Measurements from ENCODE around the gene MLPH. TPM values are rescaled to one million over a fixed set of nuclear protein-coding genes. Genes with fewer than 3 reads are reported as not detected.

Gene MLPH
- total RNA-seq, 1 donor from 2014 or later = not detected

DNA sequence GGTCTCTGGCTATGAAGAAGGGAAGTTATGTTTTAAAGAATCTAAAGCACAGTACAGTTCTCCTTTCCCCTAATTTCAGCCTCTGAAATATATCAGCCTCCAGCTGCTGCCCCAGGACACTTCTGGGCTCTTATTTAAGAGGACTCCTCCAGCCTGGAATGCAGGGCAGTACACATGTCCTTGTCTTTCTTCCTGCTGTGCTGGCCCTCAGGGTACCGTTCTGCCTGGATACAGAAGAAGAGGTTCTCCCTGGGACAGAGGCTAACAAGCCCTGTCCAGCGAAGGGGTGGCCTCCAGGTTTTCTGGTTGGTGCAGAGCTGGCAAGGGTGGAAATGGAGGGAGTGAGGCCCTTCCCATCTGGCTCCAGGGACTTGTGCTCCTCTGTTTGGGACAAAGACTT, 22.1 kb downstream of the MLPH start:
- H3K9me3 Mint-ChIP-seq = no peaks in the 10 kb centered on the region
- no peaks in the 10 kb centered on the region for H3K27me3 Mint-ChIP-seq (ENCODE audit: low read depth)
- H3K36me3 Mint-ChIP-seq (ENCODE audit: low read depth) = no peaks in the 10 kb centered on the region
- H3K4me3 Mint-ChIP-seq = no peak overlapping the region
- TF ChIP-seq, protein P1, sequence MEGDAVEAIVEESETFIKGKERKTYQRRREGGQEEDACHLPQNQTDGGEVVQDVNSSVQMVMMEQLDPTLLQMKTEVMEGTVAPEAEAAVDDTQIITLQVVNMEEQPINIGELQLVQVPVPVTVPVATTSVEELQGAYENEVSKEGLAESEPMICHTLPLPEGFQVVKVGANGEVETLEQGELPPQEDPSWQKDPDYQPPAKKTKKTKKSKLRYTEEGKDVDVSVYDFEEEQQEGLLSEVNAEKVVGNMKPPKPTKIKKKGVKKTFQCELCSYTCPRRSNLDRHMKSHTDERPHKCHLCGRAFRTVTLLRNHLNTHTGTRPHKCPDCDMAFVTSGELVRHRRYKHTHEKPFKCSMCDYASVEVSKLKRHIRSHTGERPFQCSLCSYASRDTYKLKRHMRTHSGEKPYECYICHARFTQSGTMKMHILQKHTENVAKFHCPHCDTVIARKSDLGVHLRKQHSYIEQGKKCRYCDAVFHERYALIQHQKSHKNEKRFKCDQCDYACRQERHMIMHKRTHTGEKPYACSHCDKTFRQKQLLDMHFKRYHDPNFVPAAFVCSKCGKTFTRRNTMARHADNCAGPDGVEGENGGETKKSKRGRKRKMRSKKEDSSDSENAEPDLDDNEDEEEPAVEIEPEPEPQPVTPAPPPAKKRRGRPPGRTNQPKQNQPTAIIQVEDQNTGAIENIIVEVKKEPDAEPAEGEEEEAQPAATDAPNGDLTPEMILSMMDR (conservative IDR thresholded peaks at IDR 0.05) = no peak
- H3K27ac Mint-ChIP-seq (ENCODE audit: unreplicated experiment) = no peak overlapping the region
- DNase-seq (ENCODE audit: low read depth, low spot score) = no peak
- H3K4me1 Mint-ChIP-seq = peaks cover 11% of the 10 kb centered on the region

DNA sequence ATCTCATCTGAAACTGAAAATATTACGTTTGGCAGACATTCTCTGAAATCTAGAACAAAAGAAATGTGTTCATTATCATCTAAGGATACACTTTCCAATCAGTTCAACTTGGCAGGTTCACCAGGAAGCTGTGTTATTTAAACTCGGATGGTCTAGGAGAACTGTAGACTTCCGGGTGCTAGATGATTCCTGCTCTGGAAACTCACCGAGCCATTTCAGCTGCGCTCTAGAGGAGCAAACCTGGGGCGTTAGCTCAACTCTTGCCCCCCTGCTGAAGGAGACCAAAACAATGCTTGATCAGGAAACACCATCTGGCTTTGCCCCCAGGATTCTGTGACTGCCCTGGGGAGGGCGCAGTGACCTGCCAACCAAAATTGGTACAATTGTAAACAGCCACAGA, 22.9 kb downstream of the MLPH start:
- peaks cover 18% of the 10 kb centered on the region for H3K4me1 Mint-ChIP-seq
- no peak overlapping the region for H3K27ac Mint-ChIP-seq (ENCODE audit: unreplicated experiment)
- DNase-seq (ENCODE audit: low read depth, low spot score) = no peak
- no peak overlapping the region for H3K4me3 Mint-ChIP-seq
- H3K36me3 Mint-ChIP-seq (ENCODE audit: low read depth) = no peaks in the 10 kb centered on the region
- TF ChIP-seq, protein P1 (conservative IDR thresholded peaks at IDR 0.05) = no peak
- H3K27me3 Mint-ChIP-seq (ENCODE audit: low read depth) = no peaks in the 10 kb centered on the region
- H3K9me3 Mint-ChIP-seq = no peaks in the 10 kb centered on the region

DNA sequence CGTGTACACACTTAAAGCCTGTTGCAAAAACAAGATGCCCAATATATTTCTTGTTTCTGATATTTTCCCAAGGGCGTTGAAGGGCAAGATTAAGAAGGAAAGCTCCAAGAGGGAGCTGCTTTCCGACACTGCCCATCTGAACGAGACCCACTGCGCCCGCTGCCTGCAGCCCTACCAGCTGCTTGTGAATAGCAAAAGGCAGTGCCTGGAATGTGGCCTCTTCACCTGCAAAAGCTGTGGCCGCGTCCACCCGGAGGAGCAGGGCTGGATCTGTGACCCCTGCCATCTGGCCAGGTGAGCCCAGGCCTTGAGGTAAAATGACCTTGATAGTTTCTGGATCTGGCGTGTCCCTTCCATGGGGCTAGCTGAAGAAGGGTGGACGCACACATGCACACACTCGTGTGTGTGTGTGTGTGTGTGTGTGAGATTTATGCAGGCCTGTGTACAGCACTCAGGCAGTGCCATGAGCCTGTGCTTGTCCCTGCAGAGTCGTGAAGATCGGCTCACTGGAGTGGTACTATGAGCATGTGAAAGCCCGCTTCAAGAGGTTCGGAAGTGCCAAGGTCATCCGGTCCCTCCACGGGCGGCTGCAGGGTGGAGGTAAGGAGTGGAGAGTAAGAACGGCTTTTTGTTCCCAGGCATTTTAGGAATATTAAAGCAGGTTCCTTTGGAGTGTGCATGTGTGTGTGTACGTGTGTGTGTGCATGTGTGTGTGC, 23.6 kb downstream of the MLPH start:
- Mint-ChIP-seq H3K4me3 (no peak overlapping the region), H3K4me1 (peaks cover 24% of the 10 kb centered on the region), H3K9me3 (no peaks in the 10 kb centered on the region), H3K36me3 (ENCODE audit: low read depth) (no peaks in the 10 kb centered on the region), H3K27me3 (ENCODE audit: low read depth) (no peaks in the 10 kb centered on the region), H3K27ac (ENCODE audit: unreplicated experiment) (no peak overlapping the region)
- TF ChIP-seq, protein P1 (conservative IDR thresholded peaks at IDR 0.05) = no peak
- no peak for DNase-seq (ENCODE audit: low read depth, low spot score)

DNA sequence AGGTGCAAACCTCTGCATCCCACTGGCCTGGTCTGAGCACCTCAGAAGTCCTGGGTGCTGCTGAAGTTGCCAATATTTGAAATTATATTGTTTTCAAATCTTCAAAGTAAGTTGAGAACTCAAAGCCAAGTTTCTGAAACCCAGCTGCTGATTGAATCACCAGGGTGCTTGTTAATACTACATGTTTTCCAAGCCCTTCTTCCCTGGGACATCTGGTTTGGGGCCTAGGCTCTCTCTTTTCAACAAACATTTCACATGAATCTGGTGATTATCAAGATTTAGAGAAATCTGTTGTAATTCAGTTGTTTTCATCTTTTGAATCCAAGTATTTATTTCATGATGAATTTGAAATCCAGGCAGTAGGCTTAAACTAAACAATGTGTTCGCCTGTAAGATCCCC, 24.4 kb downstream of the MLPH start:
- TF ChIP-seq, protein P1 (conservative IDR thresholded peaks at IDR 0.05) = no peak
- H3K4me3 Mint-ChIP-seq = no peak overlapping the region
- H3K27ac Mint-ChIP-seq (ENCODE audit: unreplicated experiment) = no peak overlapping the region
- H3K4me1 Mint-ChIP-seq = peaks cover 24% of the 10 kb centered on the region
- no peaks in the 10 kb centered on the region for H3K36me3 Mint-ChIP-seq (ENCODE audit: low read depth)
- no peak for DNase-seq (ENCODE audit: low read depth, low spot score)
- H3K9me3 Mint-ChIP-seq = peaks cover under 1% of the 10 kb centered on the region
- no peaks in the 10 kb centered on the region for H3K27me3 Mint-ChIP-seq (ENCODE audit: low read depth)

DNA sequence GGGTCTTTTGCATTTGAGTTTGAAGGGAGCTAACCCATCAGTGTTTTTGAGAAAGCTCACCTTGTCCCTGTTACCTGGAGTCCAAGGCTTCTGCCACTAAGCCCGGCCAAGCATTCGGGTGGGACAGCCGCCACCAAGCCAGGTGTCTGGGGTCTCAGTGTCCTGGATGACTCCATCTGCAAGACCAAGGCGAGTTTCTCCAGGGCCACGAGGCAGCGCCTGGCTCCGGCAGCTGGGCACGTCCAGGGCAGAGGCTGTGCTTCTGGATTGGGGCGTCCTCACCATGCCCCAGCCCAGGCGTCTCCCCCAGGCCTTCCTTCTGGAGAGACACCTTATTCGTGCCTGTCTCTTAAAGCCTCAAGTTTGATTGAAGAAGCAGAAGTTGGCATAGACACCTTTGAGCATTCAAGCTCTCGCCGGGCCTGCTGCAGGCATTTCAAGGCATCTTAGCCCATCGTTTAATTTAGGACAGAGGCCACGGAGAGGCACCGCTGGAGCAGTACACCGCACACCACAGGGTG, 24.9 kb downstream of the MLPH start:
- Mint-ChIP-seq H3K9me3 (peaks cover 3% of the 10 kb centered on the region), H3K27ac (ENCODE audit: unreplicated experiment) (no peak overlapping the region), H3K4me1 (peaks cover 24% of the 10 kb centered on the region), H3K36me3 (ENCODE audit: low read depth) (no peaks in the 10 kb centered on the region), H3K4me3 (no peak overlapping the region), H3K27me3 (ENCODE audit: low read depth) (no peaks in the 10 kb centered on the region)
- no peak for DNase-seq (ENCODE audit: low read depth, low spot score)
- TF ChIP-seq, protein P1 (conservative IDR thresholded peaks at IDR 0.05) = no peak
